Peyer's patch (tissue), 4 donors: ENCODE results near the gene BTBD16. TPM values are rescaled to one million over a fixed set of nuclear protein-coding genes. Genes with fewer than 3 reads are reported as not detected.

Source experiments
- DNase-seq, 3 donors: peaks; one replicate each; pipeline ENCODE4 v3.0.0-alpha.2; 2017 to 2019
- H3K27ac ChIP-seq, 4 donors: fragments of 200-600 bp; sonication (generic); one replicate each; pipeline ENCODE4 v1.5.1; 2016 to 2019
- H3K27me3 ChIP-seq, 2 donors: fragments of 200-600 bp; sonication (generic); one replicate each; pipeline ENCODE4 v1.5.1; 2019
- H3K36me3 ChIP-seq, 3 donors: fragments of 200-600 bp; sonication (generic); one replicate each; pipeline ENCODE4 v1.5.1; 2016 to 2019
- H3K4me1 ChIP-seq, 4 donors: fragments of 200-600 bp; sonication (generic); one replicate each; pipeline ENCODE4 v1.5.1; 2016 to 2019
- H3K4me3 ChIP-seq, 4 donors: fragments of 200-600 bp; sonication (generic); 1 replicate in 3 of 4; 2 replicates in 1 of 4; pipeline ENCODE4 v1.5.1; 2016 to 2019; ENCODE audit warnings: mild to moderate bottlenecking in 1 of 4
- H3K9me3 ChIP-seq, 4 donors: fragments of 200-600 bp; sonication (generic); one replicate each; pipeline ENCODE4 v1.5.1; 2016 to 2019; ENCODE audit warnings: mild to moderate bottlenecking in 1 of 4
- CTCF ChIP-seq, 6 experiments: fragments of 450-650 bp in 4 of 6; fragments of 200-600 bp in 2 of 6; sonication (generic) in 1 of 6; IDR thresholded peaks; one replicate each; pipeline ENCODE4 v1.5.1; 2017 to 2019; ENCODE audit warnings: antibody characterized with exemption in 6 of 6, mild to moderate bottlenecking in 3 of 6, moderate library complexity in 1 of 6
- POLR2A ChIP-seq, 2 donors: fragments of 450-650 bp; IDR thresholded peaks; one replicate each; pipeline ENCODE4 v1.5.1; 2017; ENCODE audit warnings: antibody characterized with exemption in 2 of 2, mild to moderate bottlenecking in 2 of 2, moderate library complexity in 2 of 2
- total RNA-seq, 4 donors: library from RNA; depleted of rRNA; stranded (reverse); fragments of >200 nt; gene quantifications; one replicate each; pipeline ENCODE4 v1.1.0, GENCODE V29; 2016

The BTBD16 gene
- total RNA-seq, 4 donors from 2014 or later, result not detected

GRCh38 chr10:122311051-122311410 lies 39.9 kb downstream of the BTBD16 start:
- H3K9me3 ChIP-seq, result no peaks in the 10 kb centered on the region
- H3K4me3 ChIP-seq, result no peak overlapping the region
- DNase-seq, result no peak
- peaks cover 0 to 37% (median 8%) of the 10 kb centered on the region in 4 donors for H3K4me1 ChIP-seq
- peak overlapping the region in 3 of 4 donors; percentile 42 to 86 (median 82) for H3K27ac ChIP-seq
- no peak for TF ChIP-seq POLR2A (IDR thresholded peaks at IDR 0.05)
- no peak for TF ChIP-seq CTCF (IDR thresholded peaks at IDR 0.05)
- no peaks in the 10 kb centered on the region for H3K36me3 ChIP-seq
- H3K27me3 ChIP-seq, result no peaks in the 10 kb centered on the region

- H3K4me3 ChIP-seq, result no peak overlapping the region
- no peak for DNase-seq
- peak overlapping the region in 1 of 4 donors; percentile 82 for H3K27ac ChIP-seq
- no peaks in the 10 kb centered on the region for H3K36me3 ChIP-seq
- TF ChIP-seq POLR2A (IDR thresholded peaks at IDR 0.05), result no peak
- no peak for TF ChIP-seq CTCF (IDR thresholded peaks at IDR 0.05)
- no peaks in the 10 kb centered on the region for H3K9me3 ChIP-seq
- H3K27me3 ChIP-seq, result no peaks in the 10 kb centered on the region
- H3K4me1 ChIP-seq, result peaks cover 0 to 37% (median 8%) of the 10 kb centered on the region in 4 donors
Observed at GRCh38 chr10:122311716-122312115, 40.6 kb downstream of the BTBD16 start.

GRCh38 chr10:122316224-122316884 lies 45.3 kb downstream of the BTBD16 start:
- no peak overlapping the region for H3K27ac ChIP-seq
- no peaks in the 10 kb centered on the region for H3K27me3 ChIP-seq
- DNase-seq, result no peak
- no peak for TF ChIP-seq CTCF (IDR thresholded peaks at IDR 0.05)
- TF ChIP-seq POLR2A (IDR thresholded peaks at IDR 0.05), result no peak
- no peak overlapping the region for H3K4me3 ChIP-seq
- no peaks in the 10 kb centered on the region for H3K9me3 ChIP-seq
- no peaks in the 10 kb centered on the region for H3K36me3 ChIP-seq
- peaks cover 0 to 4% (median 0%) of the 10 kb centered on the region in 4 donors for H3K4me1 ChIP-seq

- Histone ChIP-seq H3K9me3 (no peaks in the 10 kb centered on the region), H3K4me1 (no peaks in the 10 kb centered on the region), H3K4me3 (no peak overlapping the region), H3K27me3 (no peaks in the 10 kb centered on the region), H3K36me3 (no peaks in the 10 kb centered on the region), H3K27ac (no peak overlapping the region)
- DNase-seq, result no peak
- no peak for TF ChIP-seq CTCF (IDR thresholded peaks at IDR 0.05)
- TF ChIP-seq POLR2A (IDR thresholded peaks at IDR 0.05), result no peak
Observed at GRCh38 chr10:122321960-122322359, 50.9 kb downstream of the BTBD16 start.

GRCh38 chr10:122323189-122323588 lies 52.1 kb downstream of the BTBD16 start:
- no peak for DNase-seq
- no peaks in the 10 kb centered on the region for H3K36me3 ChIP-seq
- no peaks in the 10 kb centered on the region for H3K27me3 ChIP-seq
- no peak overlapping the region for H3K4me3 ChIP-seq
- no peaks in the 10 kb centered on the region for H3K9me3 ChIP-seq
- no peak overlapping the region for H3K27ac ChIP-seq
- H3K4me1 ChIP-seq, result no peaks in the 10 kb centered on the region
- TF ChIP-seq POLR2A (IDR thresholded peaks at IDR 0.05) (no peak), CTCF (IDR thresholded peaks at IDR 0.05) (no peak)
